HepG2 (cell line): ENCODE results near the gene IRF6. TPM values are rescaled to one million over a fixed set of nuclear protein-coding genes. Genes with fewer than 3 reads are reported as not detected.

Experiments used
- AHDC1 ChIP-seq: sonication (generic); formaldehyde crosslinking; IDR thresholded peaks from 2 replicates; pipeline ENCODE4 v1.5.1; 2020; ENCODE audit warnings: mild to moderate bottlenecking, missing genetic modification reagents, borderline replicate concordance
- KLF12 ChIP-seq: sonication (generic); formaldehyde crosslinking; IDR thresholded peaks from 2 replicates; pipeline ENCODE4 v1.4.0; 2020; ENCODE audit warnings: missing genetic modification reagents, borderline replicate concordance
- MLLT10 ChIP-seq: sonication (generic); formaldehyde crosslinking; IDR thresholded peaks from 2 replicates; pipeline ENCODE4 v1.4.0; 2020; ENCODE audit warnings: missing genetic modification reagents
- REPIN1 ChIP-seq: sonication (generic); formaldehyde crosslinking; IDR thresholded peaks from 2 replicates; pipeline ENCODE4 v1.8.0; 2022; ENCODE audit warnings: missing genetic modification reagents, low read depth, mild to moderate bottlenecking, borderline replicate concordance
- ZNF230 ChIP-seq: sonication (generic); formaldehyde crosslinking; IDR thresholded peaks from 2 replicates; pipeline ENCODE4 v1.4.0; 2020; ENCODE audit warnings: mild to moderate bottlenecking, missing genetic modification reagents
- ZNF44 ChIP-seq: sonication (generic); formaldehyde crosslinking; IDR thresholded peaks from 2 replicates; pipeline ENCODE4 v1.5.1; 2020; ENCODE audit warnings: mild to moderate bottlenecking, missing genetic modification reagents
- ZNF674 ChIP-seq: sonication (generic); formaldehyde crosslinking; IDR thresholded peaks from 2 replicates; pipeline ENCODE4 v1.5.0; 2020; ENCODE audit warnings: low read depth, mild to moderate bottlenecking, missing genetic modification reagents
- ZNF891 ChIP-seq: sonication (generic); formaldehyde crosslinking; IDR thresholded peaks from 2 replicates; pipeline ENCODE4 v1.5.0; 2020; ENCODE audit warnings: mild to moderate bottlenecking, missing genetic modification reagents
- ZSCAN21 ChIP-seq: sonication (generic); formaldehyde crosslinking; IDR thresholded peaks from 2 replicates; pipeline ENCODE4 v1.8.0; 2022; ENCODE audit warnings: mild to moderate bottlenecking, missing genetic modification reagents, moderate library complexity, borderline replicate concordance
- polyA plus RNA-seq, 8 experiments: library from polyadenylated mRNA; depleted of rRNA in 3 of 8; stranded (reverse) in 7 of 8; unstranded in 1 of 8; fragments of >200 nt; fragmentation: Illumina TruSeq in 4 of 8; extraction: Trizol in 4 of 8; gene quantifications; 2 replicates each; pipeline versions ENCODE4 v1.2.1 to v1.2.3, GENCODE V29; 2011 to 2016; ENCODE audit warnings: low read depth in 4 of 8, missing spikeins in 1 of 8, mixed read lengths in 1 of 8; ENCODE audit not compliant: insufficient read depth in 1 of 8
- total RNA-seq, 5 experiments: library from RNA; depleted of rRNA; stranded (reverse); fragments of >200 nt; fragmentation: Illumina TruSeq; extraction: Trizol; gene quantifications; 2 replicates each; pipeline ENCODE4 v1.2.3, GENCODE V29; 2016; ENCODE audit warnings: low read depth in 1 of 5
- TF ChIP-seq, protein P1 (sequence below): sonication (generic); formaldehyde crosslinking; IDR thresholded peaks from 2 replicates; pipeline ENCODE4 v1.4.0; 2020; ENCODE audit warnings: low read depth, missing genetic modification reagents

Gene IRF6
- total and polyA plus RNA-seq, 2 of the 13 experiments (the other 11 are each of a cell fraction or from before 2014, with no cell fraction given) = 0.02 TPM; not detected in 1

- TF ChIP-seq, protein P1, sequence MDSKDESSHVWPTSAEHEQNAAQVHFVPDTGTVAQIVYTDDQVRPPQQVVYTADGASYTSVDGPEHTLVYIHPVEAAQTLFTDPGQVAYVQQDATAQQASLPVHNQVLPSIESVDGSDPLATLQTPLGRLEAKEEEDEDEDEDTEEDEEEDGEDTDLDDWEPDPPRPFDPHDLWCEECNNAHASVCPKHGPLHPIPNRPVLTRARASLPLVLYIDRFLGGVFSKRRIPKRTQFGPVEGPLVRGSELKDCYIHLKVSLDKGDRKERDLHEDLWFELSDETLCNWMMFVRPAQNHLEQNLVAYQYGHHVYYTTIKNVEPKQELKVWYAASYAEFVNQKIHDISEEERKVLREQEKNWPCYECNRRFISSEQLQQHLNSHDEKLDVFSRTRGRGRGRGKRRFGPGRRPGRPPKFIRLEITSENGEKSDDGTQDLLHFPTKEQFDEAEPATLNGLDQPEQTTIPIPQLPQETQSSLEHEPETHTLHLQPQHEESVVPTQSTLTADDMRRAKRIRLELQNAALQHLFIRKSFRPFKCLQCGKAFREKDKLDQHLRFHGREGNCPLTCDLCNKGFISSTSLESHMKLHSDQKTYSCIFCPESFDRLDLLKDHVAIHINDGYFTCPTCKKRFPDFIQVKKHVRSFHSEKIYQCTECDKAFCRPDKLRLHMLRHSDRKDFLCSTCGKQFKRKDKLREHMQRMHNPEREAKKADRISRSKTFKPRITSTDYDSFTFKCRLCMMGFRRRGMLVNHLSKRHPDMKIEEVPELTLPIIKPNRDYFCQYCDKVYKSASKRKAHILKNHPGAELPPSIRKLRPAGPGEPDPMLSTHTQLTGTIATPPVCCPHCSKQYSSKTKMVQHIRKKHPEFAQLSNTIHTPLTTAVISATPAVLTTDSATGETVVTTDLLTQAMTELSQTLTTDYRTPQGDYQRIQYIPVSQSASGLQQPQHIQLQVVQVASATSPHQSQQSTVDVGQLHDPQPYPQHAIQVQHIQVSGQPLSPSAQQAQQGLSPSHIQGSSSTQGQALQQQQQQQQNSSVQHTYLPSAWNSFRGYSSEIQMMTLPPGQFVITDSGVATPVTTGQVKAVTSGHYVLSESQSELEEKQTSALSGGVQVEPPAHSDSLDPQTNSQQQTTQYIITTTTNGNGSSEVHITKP = no peak
- TF ChIP-seq ZNF230 = no peak
- TF ChIP-seq AHDC1 (CRISPR knock-in tag) = no peak
- TF ChIP-seq MLLT10 (CRISPR knock-in tag) = no peak
- no peak for TF ChIP-seq ZNF44 (CRISPR knock-in tag)
- TF ChIP-seq KLF12 = no peak
- no peak for TF ChIP-seq ZNF891
- no peak for TF ChIP-seq ZNF674 (CRISPR knock-in tag)
- TF ChIP-seq REPIN1 (CRISPR knock-in tag) = no peak
- TF ChIP-seq ZSCAN21 (CRISPR knock-in tag) = no peak
Measured at GRCh38 chr1:209854196-209854595, 48.3 kb upstream of the IRF6 start (continued).
